Stimulated activated CD4-positive, alpha-beta T cell treated with anti-CD3 and anti-CD28 coated beads, TNF-alpha, amount 100 ng/mL, for 4 hours (primary cell): ENCODE data around the gene HS3ST1.
"Not testable (repeated sequence)": the region's sequence is repeated elsewhere in the genome, so short reads cannot be mapped to it uniquely, and the experiment has no call there.

ENCODE experiments used
- DNase-seq, 3 experiments: peaks; one replicate each; pipeline ENCODE4 v3.0.0-alpha.2; 2020; ENCODE audit warnings: low read depth in 3 of 3

Gene HS3ST1

GRCh38 chr4:11402192-11402591 lies 26.5 kb downstream of the HS3ST1 start:
- no peak for DNase-seq

- DNase-seq: no peak
Observed at GRCh38 chr4:11399461-11399971, 29.2 kb downstream of the HS3ST1 start.

- DNase-seq: no peak
Observed at GRCh38 chr4:11397819-11398610, 30.7 kb downstream of the HS3ST1 start.

DNA sequence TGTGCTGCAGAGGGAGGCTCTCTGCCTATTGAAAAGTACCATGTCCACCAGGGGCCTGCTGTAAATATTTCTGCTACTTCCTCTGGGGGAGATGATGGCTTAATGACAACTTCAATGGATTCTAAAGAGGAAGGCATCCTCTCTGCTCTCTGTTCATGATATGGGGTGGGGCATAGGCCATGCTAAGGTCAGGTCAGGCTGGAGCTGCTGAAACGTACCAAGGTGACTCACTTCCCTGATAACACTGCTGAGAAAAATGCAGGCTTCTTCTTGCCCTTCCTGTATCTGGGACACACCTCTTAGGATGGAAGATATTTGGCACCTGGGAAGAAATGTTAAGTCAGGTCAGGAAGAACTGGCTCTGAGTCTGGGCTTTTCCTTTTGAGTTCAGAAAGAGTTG lies 31.5 kb downstream of the HS3ST1 start:
- no peak for DNase-seq

DNA sequence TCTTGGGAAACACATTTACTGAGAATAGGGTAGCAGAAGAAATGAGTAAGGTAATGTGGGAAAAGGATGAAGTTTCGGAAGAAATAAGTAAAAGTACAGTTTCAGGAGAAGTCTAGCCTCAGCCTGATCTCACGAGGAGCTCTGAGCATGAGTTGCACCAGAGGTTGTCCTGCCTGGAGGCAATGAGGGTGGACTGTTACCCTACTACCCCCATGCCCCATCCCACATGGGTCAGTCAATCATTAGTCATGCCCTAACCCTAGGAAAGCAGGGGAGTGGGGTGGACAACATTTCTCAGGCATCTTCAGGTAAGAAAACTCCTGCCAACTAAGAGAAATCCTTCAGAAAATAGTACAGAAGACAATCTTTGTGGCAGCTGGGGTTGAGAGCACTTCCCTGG lies 35.1 kb downstream of the HS3ST1 start:
- DNase-seq: no peak

DNA sequence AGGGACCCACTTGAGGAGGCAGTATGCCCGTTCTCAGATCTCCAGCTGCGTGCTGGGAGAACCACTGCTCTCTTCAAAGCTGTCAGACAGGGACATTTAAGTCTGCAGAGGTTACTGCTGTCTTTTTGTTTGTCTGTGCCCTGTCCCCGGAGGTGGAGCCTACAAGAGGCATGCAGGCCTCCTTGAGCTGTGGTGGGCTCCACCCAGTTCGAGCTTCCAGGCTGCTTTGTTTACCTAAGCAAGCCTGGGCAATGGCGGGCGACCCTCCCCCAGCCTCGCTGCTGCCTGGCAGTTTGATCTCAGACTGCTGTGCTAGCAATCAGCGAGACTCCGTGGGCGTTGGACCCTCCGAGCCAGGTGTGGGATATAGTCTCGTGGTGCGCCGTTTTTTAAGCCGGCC lies 44.6 kb downstream of the HS3ST1 start:
- DNase-seq: not testable (repeated sequence)

DNA sequence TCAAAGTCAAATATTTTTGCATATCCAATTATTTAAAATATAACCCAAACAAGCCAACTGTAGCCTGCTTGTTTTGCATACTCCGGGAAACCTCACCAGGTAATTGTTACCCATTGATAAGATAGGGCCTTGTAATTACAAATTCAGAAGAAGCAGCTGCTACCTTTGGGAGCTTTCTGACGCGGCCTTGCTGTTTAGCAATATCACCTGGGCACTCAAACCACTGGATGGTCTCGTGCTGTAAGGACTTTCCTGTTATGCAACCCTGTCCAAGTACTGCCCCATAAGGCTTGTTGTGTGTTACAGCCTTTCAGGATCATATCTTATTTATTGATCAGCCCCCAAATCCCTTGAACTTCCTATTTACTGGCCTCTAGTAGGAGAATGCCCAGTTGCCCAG lies 52.1 kb downstream of the HS3ST1 start:
- DNase-seq: no peak

DNA sequence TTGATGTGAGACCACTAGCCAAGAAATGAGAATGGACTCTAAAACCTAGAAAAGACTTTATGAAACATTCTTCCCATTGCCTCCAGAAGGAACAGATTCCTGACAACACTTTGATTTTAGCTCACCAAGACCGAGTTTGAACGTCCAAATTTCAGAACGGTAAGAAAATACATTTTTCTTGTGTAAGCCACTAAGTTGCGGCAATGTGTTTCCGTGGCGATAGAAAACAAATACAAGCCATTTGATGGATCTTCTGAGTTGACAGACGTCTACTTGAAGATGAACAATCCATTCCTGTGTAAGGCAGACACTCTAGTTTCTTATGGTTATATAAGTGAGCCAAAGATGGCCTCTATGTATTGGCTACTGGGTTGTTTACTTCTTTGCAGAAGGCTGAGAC lies 52.5 kb downstream of the HS3ST1 start:
- no peak for DNase-seq

DNA sequence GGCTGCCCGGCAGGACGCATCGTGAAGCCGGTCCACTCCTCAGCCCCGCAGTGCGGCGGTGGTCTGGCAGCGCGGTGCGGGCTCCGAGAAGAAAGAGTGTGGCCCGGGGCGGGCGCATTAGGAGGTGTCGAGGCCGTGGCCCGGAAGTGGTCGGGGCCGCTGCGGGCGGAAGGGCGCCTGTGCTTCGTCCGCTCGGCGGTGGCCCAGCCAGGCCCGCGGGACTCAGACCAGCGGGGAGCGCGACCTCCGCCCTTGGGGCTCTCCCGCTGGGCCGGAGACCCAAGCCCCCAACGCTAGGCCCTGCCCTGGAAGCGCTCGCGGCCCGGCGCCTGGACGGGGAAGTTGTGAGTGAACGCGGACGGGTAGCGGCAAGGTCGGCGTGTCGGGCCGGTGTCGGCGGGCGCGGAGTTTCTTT lies 60.0 kb downstream of the HS3ST1 start:
- DNase-seq: no peak

DNA sequence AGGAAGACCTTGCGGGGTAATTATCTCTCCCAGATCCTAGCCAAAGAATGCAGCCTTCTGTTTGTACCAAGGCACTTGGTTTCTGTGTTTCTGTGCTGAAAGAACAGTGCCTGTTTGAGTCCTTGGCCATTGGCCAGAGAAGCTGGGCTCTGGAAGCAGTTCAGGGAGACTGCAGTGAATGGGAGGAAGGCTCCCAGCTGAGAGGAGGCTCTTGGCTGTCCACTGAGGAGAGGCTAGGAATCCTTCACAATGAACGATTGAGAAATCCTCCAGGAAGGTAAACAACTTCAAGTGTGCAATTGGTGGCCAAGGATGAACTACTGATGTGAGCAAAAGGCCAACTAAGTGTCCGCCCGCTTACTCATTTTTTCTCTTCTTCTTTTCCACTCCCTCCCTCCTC lies 61.3 kb downstream of the HS3ST1 start:
- DNase-seq: no peak

- no peak for DNase-seq
Observed at GRCh38 chr4:11366859-11367258, 61.8 kb downstream of the HS3ST1 start.

DNA sequence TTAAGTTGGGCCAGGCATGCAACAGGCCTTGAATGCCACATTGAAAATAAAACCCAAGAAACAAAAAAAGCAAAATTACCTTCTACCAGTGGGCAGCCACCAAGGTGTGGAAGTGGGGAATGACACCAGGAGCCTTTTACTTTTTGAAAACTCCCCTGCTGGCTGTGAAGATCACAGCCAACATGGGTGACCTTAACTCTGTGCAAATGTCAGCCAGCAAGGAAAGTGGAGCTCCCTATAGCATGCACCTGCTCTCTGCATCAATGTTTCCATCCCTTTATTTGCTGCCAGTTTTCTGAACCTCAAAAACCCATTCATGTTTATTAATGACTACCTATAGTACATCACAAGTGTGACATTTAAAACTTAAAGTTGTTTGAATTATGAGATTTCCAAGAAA lies 63.7 kb downstream of the HS3ST1 start:
- DNase-seq: no peak

DNA sequence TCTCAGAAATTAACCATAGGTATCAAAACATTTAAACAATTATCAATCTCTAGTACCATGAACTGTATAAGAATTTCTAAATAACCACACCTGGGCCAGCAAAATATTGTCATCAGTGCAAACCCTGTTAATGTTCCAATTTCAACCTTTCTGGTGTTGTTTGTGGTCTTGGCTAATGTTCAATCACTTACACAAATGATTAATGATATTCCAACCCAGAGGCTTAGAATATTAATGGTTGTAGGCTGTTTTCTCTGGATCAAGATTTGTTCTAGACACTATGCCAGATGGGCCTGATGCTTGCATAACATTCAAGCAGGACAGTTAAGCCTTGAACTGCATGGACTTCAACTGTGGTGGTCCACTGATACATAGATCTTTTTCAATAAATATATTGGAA lies 69.1 kb downstream of the HS3ST1 start:
- DNase-seq: no peak

DNA sequence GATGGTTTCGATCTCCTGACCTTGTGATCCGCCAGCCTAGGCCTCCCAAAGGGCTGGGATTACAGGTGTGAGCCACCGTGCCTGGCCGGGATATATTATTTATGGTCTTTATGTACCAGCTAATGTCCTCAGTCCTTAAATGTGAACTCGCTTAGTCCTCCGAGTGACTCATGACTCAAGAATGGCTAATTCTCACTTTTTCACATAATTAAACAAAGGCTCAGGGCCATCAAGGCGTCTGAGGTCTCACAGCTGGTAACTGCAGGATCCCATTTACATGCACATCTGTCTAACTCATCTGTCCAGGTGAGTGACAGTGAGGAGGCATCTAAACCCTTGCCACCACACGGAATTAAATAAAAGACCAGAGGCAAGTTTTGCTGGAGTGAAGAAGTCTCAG lies 73.5 kb downstream of the HS3ST1 start:
- no peak for DNase-seq

GRCh38 chr4:11354531-11354930 lies 74.2 kb downstream of the HS3ST1 start:
- DNase-seq: no peak

DNA sequence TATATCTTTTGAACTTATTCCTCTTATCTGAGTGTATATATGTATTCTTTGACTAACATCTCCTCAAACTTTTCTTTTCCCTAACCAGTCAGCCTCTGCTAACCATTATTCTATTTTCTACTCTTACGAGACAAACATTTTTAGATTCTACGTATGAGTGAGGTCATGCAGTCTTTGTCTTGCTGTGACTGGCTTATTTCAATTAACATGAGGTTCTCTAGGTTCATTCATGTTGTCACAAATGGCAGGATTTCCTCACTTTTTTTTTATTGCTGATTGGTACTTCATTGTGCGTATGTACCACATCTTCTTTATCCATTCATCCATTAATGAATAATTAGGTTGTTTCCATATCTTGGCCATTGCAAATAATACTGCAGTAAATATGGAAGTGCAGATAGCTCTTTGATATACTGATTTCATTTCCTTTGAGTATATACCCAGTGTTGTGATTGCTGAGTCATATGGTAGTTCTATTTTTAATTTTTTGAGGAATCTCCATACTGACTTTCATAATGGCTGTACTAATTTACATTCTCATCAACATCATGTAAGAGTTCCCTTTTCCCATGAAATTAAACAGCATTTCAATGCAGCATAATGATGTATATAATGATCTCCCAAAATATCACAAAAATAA lies 80.1 kb downstream of the HS3ST1 start:
- no peak for DNase-seq

DNA sequence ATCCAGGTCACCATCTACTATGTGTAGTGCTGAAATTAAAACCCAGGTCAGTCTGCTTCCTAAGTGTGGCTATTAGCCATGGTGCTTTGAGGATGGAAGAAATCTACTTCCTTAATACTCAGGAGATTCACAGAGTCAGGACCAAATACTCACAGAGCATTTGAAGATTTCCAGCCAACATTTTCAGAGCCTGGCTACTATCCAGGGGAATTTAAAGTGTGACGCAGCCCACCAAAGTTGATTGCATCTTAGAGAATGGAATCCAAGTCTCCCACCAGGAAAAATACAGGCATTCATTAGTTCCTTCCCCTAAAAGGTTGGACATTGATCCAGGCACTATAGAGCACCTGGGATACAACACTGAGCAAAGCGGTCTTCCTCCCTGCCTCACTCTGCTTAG lies 83.8 kb downstream of the HS3ST1 start:
- no peak for DNase-seq

- no peak for DNase-seq
Observed at GRCh38 chr4:11343536-11343935, 85.2 kb downstream of the HS3ST1 start.
